Smooth muscle cell (in vitro differentiated cells): Measurements from ENCODE around the gene CLDN22. TPM values are rescaled to one million over a fixed set of nuclear protein-coding genes. Genes with fewer than 3 reads are reported as not detected.

ENCODE experiments used
- DNase-seq: peaks from one replicate; lab custom pipeline; 2025; ENCODE audit not compliant: unreplicated experiment; lab: John Stamatoyannopoulos, UW
- H2AFZ ChIP-seq: fragments of 200-600 bp; sonication (generic); 2 replicates; pipeline ENCODE4 v1.6.0; 2016; ENCODE audit warnings: antibody characterized with exemption, low read depth, mild to moderate bottlenecking
- H3F3A ChIP-seq: fragments of 200-600 bp; sonication (generic); 2 replicates; pipeline ENCODE4 v1.6.0; 2017; ENCODE audit warnings: antibody characterized with exemption, low read depth
- H3K27ac ChIP-seq: fragments of 200-600 bp; sonication (generic); 2 replicates; pipeline ENCODE4 v1.5.1; 2016; ENCODE audit warnings: low read depth, mild to moderate bottlenecking
- H3K27me3 ChIP-seq: fragments of 200-600 bp; sonication (generic); 2 replicates; pipeline ENCODE4 v1.6.1; 2016; ENCODE audit warnings: low read depth, mild to moderate bottlenecking
- H3K36me3 ChIP-seq: fragments of 200-600 bp; sonication (generic); 2 replicates; pipeline ENCODE4 v1.5.1; 2016; ENCODE audit warnings: low read depth
- H3K4me1 ChIP-seq: fragments of 200-600 bp; sonication (generic); 2 replicates; pipeline ENCODE4 v1.5.1; 2016; ENCODE audit warnings: low read depth
- H3K4me2 ChIP-seq: fragments of 200-600 bp; sonication (generic); 2 replicates; pipeline ENCODE4 v1.6.0; 2016; ENCODE audit warnings: mild to moderate bottlenecking
- H3K4me3 ChIP-seq: fragments of 200-600 bp; sonication (generic); 2 replicates; pipeline ENCODE4 v1.5.1; 2016; ENCODE audit warnings: mild to moderate bottlenecking
- H3K79me2 ChIP-seq: fragments of 200-600 bp; sonication (generic); 2 replicates; pipeline ENCODE4 v1.6.0; 2016; ENCODE audit warnings: low read depth, mild to moderate bottlenecking
- H3K9ac ChIP-seq: fragments of 200-600 bp; sonication (generic); 2 replicates; pipeline ENCODE4 v1.6.0; 2016; ENCODE audit warnings: low read depth
- H3K9me3 ChIP-seq: fragments of 200-600 bp; sonication (generic); replicated peaks from 2 replicates; pipeline ENCODE4 v1.5.1; 2016; ENCODE audit warnings: low read depth
- H4K20me1 ChIP-seq: fragments of 200-600 bp; sonication (generic); 2 replicates; pipeline ENCODE4 v1.6.0; 2016; ENCODE audit warnings: low read depth
- CTCF ChIP-seq: fragments of 200-600 bp; sonication (generic); IDR thresholded peaks from 2 replicates; pipeline ENCODE4 v1.5.1; 2017; ENCODE audit warnings: borderline replicate concordance, mild to moderate bottlenecking, antibody characterized with exemption; ENCODE audit not compliant: insufficient read depth, poor library complexity, severe bottlenecking
- WGBS: methylation state at CpG from one replicate; pipeline ENCODE4 v1.1.7; 2016; ENCODE audit warnings: low lambda C conversion rate; 5-methylcytosine and 5-hydroxymethylcytosine counted together
- polyA plus RNA-seq: library from polyadenylated mRNA; unstranded; fragments of >200 nt; fragmentation: Nextera tagmentation; extraction: Ambion mirVana; gene quantifications from 2 replicates; pipeline ENCODE4 v1.2.1, GENCODE V29; 2016
- total RNA-seq: library from RNA; depleted of rRNA; stranded (reverse); fragments of >200 nt; gene quantifications from 2 replicates; pipeline ENCODE4 v1.2.3, GENCODE V29; 2014

Gene CLDN22
- total and polyA plus RNA-seq, 2 experiments from 2014 or later: 0.08 TPM; not detected in 1

- Histone ChIP-seq H4K20me1 (no peaks in the 10 kb centered on the region), H3F3A (no peaks in the 10 kb centered on the region), H3K9ac (no peak overlapping the region), H3K27ac (no peak overlapping the region), H3K4me1 (no peaks in the 10 kb centered on the region), H3K79me2 (no peaks in the 10 kb centered on the region), H3K4me2 (no peak overlapping the region), H3K36me3 (no peaks in the 10 kb centered on the region), H3K4me3 (no peak overlapping the region), H3K27me3 (no peaks in the 10 kb centered on the region), H2AFZ (no peak overlapping the region), H3K9me3 (no peaks in the 10 kb centered on the region)
- 88% methylated on average over 17 of the region's 17 CpGs for WGBS
- no peak for DNase-seq
- no peak for TF ChIP-seq CTCF
Measured at GRCh38 chr4:183350317-183351071, 30.4 kb upstream of the CLDN22 start.

DNA sequence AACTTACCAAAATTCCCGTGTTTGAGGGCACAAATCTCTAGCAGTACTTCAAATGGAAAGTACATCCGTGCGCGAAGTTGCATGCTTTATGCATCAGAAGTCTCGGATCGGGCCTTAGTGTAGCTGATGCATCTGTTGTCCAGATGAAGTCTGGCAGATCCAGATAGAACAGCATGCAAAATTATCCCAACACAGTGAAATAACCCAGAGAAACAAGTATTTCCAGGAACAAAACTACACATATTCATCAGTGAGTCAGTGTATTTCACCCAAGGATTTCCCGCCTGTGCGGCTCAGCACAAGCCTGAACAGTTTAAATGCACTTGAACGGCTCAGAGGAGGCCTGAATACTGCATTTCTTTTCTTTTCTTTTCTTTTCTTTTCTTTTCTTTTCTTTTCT, 29.6 kb upstream of the CLDN22 start:
- Histone ChIP-seq H2AFZ (no peak overlapping the region), H3K36me3 (no peaks in the 10 kb centered on the region), H3K4me2 (peak overlapping the region; percentile 36), H3K4me1 (no peaks in the 10 kb centered on the region), H3K4me3 (no peak overlapping the region), H3K9ac (no peak overlapping the region), H3K9me3 (no peaks in the 10 kb centered on the region), H3K27me3 (no peaks in the 10 kb centered on the region), H4K20me1 (no peaks in the 10 kb centered on the region), H3F3A (no peaks in the 10 kb centered on the region), H3K79me2 (no peaks in the 10 kb centered on the region), H3K27ac (peak overlapping the region; percentile 48)
- WGBS: 64% methylated on average over 9 of the region's 9 CpGs
- no peak for DNase-seq
- no peak for TF ChIP-seq CTCF

DNA sequence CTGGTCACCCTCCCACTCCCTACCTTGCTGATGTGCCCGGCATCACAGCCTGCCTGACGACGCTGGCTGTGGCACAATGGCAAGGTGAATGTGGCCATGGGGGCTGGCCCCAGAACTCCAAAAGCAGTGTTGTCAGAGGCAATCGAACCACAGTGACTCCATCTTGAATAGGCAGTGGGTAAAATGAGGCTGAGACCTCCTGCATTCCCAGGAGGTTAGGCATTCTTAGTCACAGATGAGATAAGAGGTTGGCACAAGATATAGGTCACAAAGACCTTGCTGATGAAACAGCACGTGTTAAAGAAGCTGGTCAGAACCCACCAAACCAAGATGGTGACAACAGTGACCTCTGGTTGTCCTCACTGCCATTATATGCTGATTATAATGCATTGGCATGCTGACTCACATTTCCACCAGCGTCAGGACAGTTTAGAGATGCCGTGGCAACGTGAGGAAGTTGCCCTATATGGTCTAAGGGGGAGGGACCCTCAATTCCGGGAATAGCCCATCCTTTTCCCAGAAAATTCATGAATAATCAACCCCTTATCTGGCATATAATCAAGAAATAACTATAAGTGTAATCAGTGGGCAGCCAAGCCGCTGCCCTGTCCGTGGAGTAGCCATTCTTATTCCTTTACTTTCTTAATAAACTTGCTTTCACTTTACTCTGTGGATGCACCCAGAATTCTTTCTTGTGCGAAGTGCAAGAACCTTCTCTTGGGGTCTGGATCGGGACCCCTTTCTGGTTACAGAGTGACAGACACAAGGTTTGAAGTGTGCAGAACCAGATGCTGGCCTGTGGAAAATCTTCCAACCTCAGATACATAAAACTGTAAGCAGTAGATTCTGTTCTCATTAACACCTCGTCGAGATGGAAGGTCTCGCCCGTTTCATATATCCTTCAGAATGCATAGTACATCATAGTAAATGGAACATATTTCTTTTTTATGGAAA, 28.9 kb upstream of the CLDN22 start:
- H4K20me1 ChIP-seq: no peaks in the 10 kb centered on the region

More for the DNA sequence above, 28.9 kb upstream of the CLDN22 start:
- H2AFZ ChIP-seq: no peak overlapping the region
- no peaks in the 10 kb centered on the region for H3K36me3 ChIP-seq
- peak overlapping the region; percentile 48 for H3K27ac ChIP-seq
- no peaks in the 10 kb centered on the region for H3K27me3 ChIP-seq
- no peaks in the 10 kb centered on the region for H3K79me2 ChIP-seq
- no peaks in the 10 kb centered on the region for H3K4me1 ChIP-seq
- no peak for TF ChIP-seq CTCF
- no peak for DNase-seq
- no peaks in the 10 kb centered on the region for H3K9me3 ChIP-seq
- H3K4me2 ChIP-seq: peak overlapping the region; percentile 36
- H3K4me3 ChIP-seq: no peak overlapping the region
- H3F3A ChIP-seq: no peaks in the 10 kb centered on the region
- H3K9ac ChIP-seq: no peak overlapping the region
- 70% methylated on average over 17 of the region's 17 CpGs for WGBS
